22Rv1 (cell line): Measurements from ENCODE around the gene KIAA1671.

Experiments used
- CTCF ChIP-seq: fragments of 450-650 bp; IDR thresholded peaks from 2 replicates; pipeline ENCODE4 v1.5.1; 2017; ENCODE audit warnings: mild to moderate bottlenecking
- ZFX ChIP-seq: fragments of 450-650 bp; IDR thresholded peaks from 2 replicates; pipeline ENCODE4 v1.6.1; 2017; ENCODE audit warnings: antibody characterized with exemption, borderline replicate concordance

- peak; percentile 65 for TF ChIP-seq CTCF
- no peak for TF ChIP-seq ZFX
Measured at GRCh38 chr22:25081409-25081824, 128.9 kb downstream of the KIAA1671 start.
